PFSK-1 (cell line): ENCODE data around the gene HOXB3.

ENCODE experiments used
- FOXP2 ChIP-seq: optimal IDR thresholded peaks from 2 replicates; pipeline ENCODE3; 2011; ENCODE audit warnings: borderline replicate concordance, control low read depth, inconsistent platforms; ENCODE audit not compliant: insufficient read depth; ENCODE audit errors: extremely low read length, extremely low read depth
- POLR2AphosphoS5 ChIP-seq: IDR thresholded peaks from 2 replicates; pipeline ENCODE4 v1.6.1; 2012; ENCODE audit warnings: low read depth, mild to moderate bottlenecking, control low read depth, low read length, moderate library complexity
- SIN3A ChIP-seq: IDR thresholded peaks from 2 replicates; pipeline ENCODE4 v1.6.1; 2012; ENCODE audit warnings: mild to moderate bottlenecking, low read length, moderate library complexity, borderline replicate concordance; ENCODE audit not compliant: insufficient read depth
- TAF1 ChIP-seq: IDR thresholded peaks from 2 replicates; pipeline ENCODE4 v1.6.1; 2012; ENCODE audit warnings: low read length, control low read depth, borderline replicate concordance; ENCODE audit not compliant: insufficient read depth
- TF ChIP-seq, protein P1 (sequence below), 2 experiments: IDR thresholded peaks; 2 replicates each; pipeline versions ENCODE4 v1.6.1 to v1.8.0; 2011 to 2012; ENCODE audit warnings: low read depth in 2 of 2, low read length in 2 of 2, control low read depth in 1 of 2, inconsistent platforms in 1 of 2, mild to moderate bottlenecking in 1 of 2, moderate library complexity in 1 of 2; ENCODE audit not compliant: insufficient read depth in 1 of 2

Gene HOXB3

DNA sequence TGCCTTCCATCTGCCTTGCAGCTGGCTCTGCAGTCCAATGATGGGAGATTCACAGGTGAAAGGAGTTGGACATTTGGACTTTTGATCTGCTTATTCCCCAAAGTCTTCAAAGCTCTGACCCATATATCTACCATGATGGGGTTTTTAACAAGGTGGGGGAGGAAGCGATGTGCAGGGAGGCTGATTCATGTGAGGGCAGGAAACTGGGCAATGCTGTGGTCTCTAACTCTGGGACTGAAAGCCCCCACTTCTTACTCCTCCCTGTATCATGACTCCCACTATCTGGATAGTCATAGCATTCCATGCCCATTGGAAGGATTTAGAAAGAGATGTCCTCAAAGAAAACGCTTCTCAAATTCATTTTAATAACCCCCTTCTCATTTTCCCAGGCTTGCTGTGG is 75.6 kb downstream of the HOXB3 start:
- TF ChIP-seq SIN3A: no peak
- TF ChIP-seq TAF1: no peak
- TF ChIP-seq, protein P1, sequence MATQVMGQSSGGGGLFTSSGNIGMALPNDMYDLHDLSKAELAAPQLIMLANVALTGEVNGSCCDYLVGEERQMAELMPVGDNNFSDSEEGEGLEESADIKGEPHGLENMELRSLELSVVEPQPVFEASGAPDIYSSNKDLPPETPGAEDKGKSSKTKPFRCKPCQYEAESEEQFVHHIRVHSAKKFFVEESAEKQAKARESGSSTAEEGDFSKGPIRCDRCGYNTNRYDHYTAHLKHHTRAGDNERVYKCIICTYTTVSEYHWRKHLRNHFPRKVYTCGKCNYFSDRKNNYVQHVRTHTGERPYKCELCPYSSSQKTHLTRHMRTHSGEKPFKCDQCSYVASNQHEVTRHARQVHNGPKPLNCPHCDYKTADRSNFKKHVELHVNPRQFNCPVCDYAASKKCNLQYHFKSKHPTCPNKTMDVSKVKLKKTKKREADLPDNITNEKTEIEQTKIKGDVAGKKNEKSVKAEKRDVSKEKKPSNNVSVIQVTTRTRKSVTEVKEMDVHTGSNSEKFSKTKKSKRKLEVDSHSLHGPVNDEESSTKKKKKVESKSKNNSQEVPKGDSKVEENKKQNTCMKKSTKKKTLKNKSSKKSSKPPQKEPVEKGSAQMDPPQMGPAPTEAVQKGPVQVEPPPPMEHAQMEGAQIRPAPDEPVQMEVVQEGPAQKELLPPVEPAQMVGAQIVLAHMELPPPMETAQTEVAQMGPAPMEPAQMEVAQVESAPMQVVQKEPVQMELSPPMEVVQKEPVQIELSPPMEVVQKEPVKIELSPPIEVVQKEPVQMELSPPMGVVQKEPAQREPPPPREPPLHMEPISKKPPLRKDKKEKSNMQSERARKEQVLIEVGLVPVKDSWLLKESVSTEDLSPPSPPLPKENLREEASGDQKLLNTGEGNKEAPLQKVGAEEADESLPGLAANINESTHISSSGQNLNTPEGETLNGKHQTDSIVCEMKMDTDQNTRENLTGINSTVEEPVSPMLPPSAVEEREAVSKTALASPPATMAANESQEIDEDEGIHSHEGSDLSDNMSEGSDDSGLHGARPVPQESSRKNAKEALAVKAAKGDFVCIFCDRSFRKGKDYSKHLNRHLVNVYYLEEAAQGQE (IDR thresholded peaks at IDR 0.05; ENCODE audit: insufficient read depth in 1 of 2, low read depth in 2 of 2, low read length in 2 of 2): no peak
- TF ChIP-seq FOXP2: no peak
- no peak for TF ChIP-seq POLR2AphosphoS5

DNA sequence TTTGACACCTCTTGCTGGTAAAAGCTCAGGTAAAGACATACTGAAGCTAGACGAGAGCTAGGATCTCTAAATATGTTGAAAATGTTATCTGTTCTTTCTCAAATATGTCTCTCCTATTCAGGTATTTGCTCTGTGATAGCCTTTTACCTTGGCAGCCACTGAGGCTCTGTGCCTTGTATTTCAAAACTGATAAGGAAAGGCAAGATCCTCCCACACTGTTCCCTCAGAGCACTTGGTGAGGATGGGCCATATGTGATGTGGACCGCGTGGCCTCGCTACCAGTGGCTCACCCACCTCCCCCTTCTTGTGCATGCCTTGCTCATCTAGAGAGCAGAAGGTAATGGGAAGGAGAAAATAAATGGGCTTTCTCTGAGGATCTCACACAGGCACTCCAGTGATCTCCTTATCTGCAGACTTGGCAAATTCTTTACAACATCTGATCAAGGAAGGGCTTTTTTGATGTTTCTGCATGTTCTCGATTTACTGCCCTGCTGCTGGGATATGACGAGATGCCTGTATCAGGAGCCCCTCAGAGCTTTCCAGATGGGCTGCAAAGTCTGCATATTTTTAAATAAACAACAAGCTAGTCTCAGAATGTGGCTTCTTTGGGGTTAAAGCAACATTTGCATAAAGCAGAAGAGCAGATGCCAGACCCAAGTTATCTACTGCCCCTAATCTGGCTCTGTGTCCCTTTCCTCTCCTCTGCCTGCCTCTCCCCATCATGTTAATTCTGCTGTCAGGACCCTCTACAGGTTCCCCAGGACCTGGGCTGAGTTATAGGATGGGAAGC is 76.2 kb downstream of the HOXB3 start:
- TF ChIP-seq POLR2AphosphoS5 (no peak), TAF1 (no peak), FOXP2 (no peak), SIN3A (no peak)
- TF ChIP-seq, protein P1 (IDR thresholded peaks at IDR 0.05; ENCODE audit: insufficient read depth in 1 of 2, low read depth in 2 of 2, low read length in 2 of 2): no peak

DNA sequence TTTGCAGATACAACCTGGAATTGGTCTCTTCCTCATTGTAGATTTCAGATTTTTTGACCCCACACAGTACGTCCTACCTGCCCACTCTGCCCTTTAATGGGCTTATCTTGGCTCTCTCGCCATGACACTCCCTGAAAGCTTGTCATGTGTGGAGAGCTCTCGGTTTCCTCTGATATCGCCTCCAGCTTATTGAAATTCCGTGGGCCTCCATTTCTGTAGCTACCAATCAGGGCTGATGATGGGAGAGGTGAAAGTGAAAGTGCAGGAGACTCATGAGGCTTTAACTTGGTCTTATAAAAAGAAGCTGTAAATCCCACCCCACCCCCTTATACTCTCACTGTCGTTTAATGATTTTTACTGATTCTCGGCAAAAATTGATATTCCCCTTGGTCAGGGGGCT is 76.9 kb downstream of the HOXB3 start:
- no peak for TF ChIP-seq SIN3A
- TF ChIP-seq, protein P1 (IDR thresholded peaks at IDR 0.05; ENCODE audit: insufficient read depth in 1 of 2, low read depth in 2 of 2, low read length in 2 of 2): no peak
- no peak for TF ChIP-seq FOXP2
- no peak for TF ChIP-seq POLR2AphosphoS5
- no peak for TF ChIP-seq TAF1

DNA sequence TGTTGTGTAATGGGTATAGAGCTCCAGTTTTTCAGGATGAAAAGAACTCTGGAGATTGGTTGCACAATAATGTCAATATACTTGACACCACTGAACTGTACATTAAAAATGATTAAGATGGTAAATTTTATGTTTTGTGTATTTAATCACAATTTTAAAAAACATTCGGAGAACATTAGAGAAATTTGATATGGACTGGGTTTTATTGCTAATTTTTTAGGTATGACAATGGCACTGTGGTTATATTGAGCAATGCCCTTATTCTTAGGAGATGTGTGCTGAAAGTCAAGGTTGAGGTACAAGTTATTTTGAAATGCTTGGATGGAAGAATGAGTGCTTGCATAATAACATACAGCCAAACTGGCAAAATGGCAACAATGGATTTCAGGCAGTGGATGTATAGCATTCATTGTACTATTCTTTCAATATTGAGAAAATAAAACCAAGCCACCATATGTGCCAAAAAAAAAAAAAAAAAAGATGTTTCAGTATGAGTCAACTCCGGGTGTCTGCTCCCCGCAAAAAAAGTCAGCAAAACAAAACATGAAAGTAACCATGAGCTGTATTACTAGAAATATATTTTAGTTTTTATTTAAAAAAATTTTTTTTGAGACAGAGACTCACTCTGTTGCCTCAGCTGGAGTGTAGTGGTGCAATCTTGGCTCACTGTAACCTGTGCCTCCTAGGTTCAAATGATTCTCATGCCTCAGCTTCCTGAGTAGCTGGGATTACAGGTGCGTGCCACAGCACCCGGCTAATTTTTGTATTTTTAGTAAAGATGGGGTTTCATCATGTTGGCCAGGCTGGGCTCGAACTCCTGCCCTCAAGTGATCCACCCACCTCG is 79.1 kb downstream of the HOXB3 start:
- TF ChIP-seq SIN3A (no peak), POLR2AphosphoS5 (no peak), FOXP2 (no peak)
- TF ChIP-seq, protein P1 (IDR thresholded peaks at IDR 0.05; ENCODE audit: insufficient read depth in 1 of 2, low read depth in 2 of 2, low read length in 2 of 2): no peak
